ENCODE measurements around the gene SLC10A7.

GRCh38 chr4:146333187-146333894 lies 188.4 kb downstream of the SLC10A7 start:
- no peak for TF ChIP-seq EP300 (IDR thresholded peaks at IDR 0.05; ENCODE audit: borderline replicate concordance in 1 of 2, low read depth in 2 of 2, low read length in 2 of 2)
- no peak for TF ChIP-seq CTCF (IDR thresholded peaks at IDR 0.05; ENCODE audit: control extremely low read depth in 1 of 3, insufficient read depth in 1 of 3, low read depth in 1 of 3, low read length in 3 of 3)
- TF ChIP-seq RAD21 (IDR thresholded peaks at IDR 0.05 in 1 of 2, conservative IDR thresholded peaks at IDR 0.05 in 1 of 2; ENCODE audit: low read depth in 2 of 2, low read length in 2 of 2): no peak
- no peak for TF ChIP-seq POLR2A (IDR thresholded peaks at IDR 0.05; ENCODE audit: control extremely low read depth in 1 of 2, low read depth in 2 of 2, low read length in 2 of 2)
- no peak for TF ChIP-seq RXRA (IDR thresholded peaks at IDR 0.05; ENCODE audit: insufficient read depth, low read depth, low read length)
- no peak for TF ChIP-seq HDAC2 (IDR thresholded peaks at IDR 0.05; ENCODE audit: borderline replicate concordance in 1 of 2, low read depth in 2 of 2, low read length in 2 of 2)
- no peak for TF ChIP-seq MAFK (IDR thresholded peaks at IDR 0.05; ENCODE audit: low read depth, low read length)
- no peak for TF ChIP-seq EZH2 (IDR thresholded peaks at IDR 0.05; ENCODE audit: low read depth, low read length, severe bottlenecking)
